ENCODE data around the gene PDIA6. TPM values are rescaled to one million over a fixed set of nuclear protein-coding genes. Genes with fewer than 3 reads are reported as not detected.

The PDIA6 gene
- total RNA-seq, 4 donors from 2014 or later: 63.7 to 91.1 (median 77.9) TPM

GRCh38 chr2:10798783-10799182 lies 13.8 kb downstream of the PDIA6 start:
- DNase-seq: no peak
- H3K4me3 ChIP-seq: no peak overlapping the region
- peaks cover 0 to 58% (median 0%) of the 10 kb centered on the region in 3 donors for H3K36me3 ChIP-seq
- no peak for TF ChIP-seq POLR2A (IDR thresholded peaks at IDR 0.05)
- no peak for TF ChIP-seq CTCF (IDR thresholded peaks at IDR 0.05)
- H3K27me3 ChIP-seq: no peaks in the 10 kb centered on the region
- H3K4me1 ChIP-seq: no peaks in the 10 kb centered on the region
- H3K27ac ChIP-seq: no peak overlapping the region
- H3K9me3 ChIP-seq: no peaks in the 10 kb centered on the region

- Histone ChIP-seq H3K4me3 (no peak overlapping the region), H3K36me3 (peaks cover 0 to 70% (median 0%) of the 10 kb centered on the region in 3 donors), H3K4me1 (no peaks in the 10 kb centered on the region), H3K27me3 (no peaks in the 10 kb centered on the region), H3K9me3 (no peaks in the 10 kb centered on the region), H3K27ac (no peak overlapping the region)
- TF ChIP-seq CTCF (IDR thresholded peaks at IDR 0.05) (no peak), POLR2A (IDR thresholded peaks at IDR 0.05) (no peak)
- no peak for DNase-seq
These were observed 15.9 kb downstream of the PDIA6 start for GRCh38 chr2:10796703-10797102.

GRCh38 chr2:10795508-10796046 lies 17.0 kb downstream of the PDIA6 start:
- Histone ChIP-seq H3K4me1 (no peaks in the 10 kb centered on the region), H3K4me3 (no peak overlapping the region), H3K9me3 (no peaks in the 10 kb centered on the region), H3K36me3 (peaks cover 0 to 59% (median 0%) of the 10 kb centered on the region in 3 donors), H3K27me3 (no peaks in the 10 kb centered on the region), H3K27ac (no peak overlapping the region)
- no peak for DNase-seq
- no peak for TF ChIP-seq CTCF (IDR thresholded peaks at IDR 0.05)
- TF ChIP-seq POLR2A (IDR thresholded peaks at IDR 0.05): no peak

GRCh38 chr2:10794876-10795275 lies 17.7 kb downstream of the PDIA6 start:
- Histone ChIP-seq H3K36me3 (peaks cover 0 to 57% (median 0%) of the 10 kb centered on the region in 3 donors), H3K9me3 (no peaks in the 10 kb centered on the region), H3K4me1 (no peaks in the 10 kb centered on the region)

GRCh38 chr2:10793816-10794215 lies 18.8 kb downstream of the PDIA6 start:
- Histone ChIP-seq H3K27ac (no peak overlapping the region), H3K4me1 (no peaks in the 10 kb centered on the region), H3K4me3 (no peak overlapping the region), H3K9me3 (no peaks in the 10 kb centered on the region), H3K36me3 (peaks cover 0 to 64% (median 0%) of the 10 kb centered on the region in 3 donors), H3K27me3 (no peaks in the 10 kb centered on the region)
- no peak for TF ChIP-seq CTCF (IDR thresholded peaks at IDR 0.05)
- no peak for DNase-seq

More at GRCh38 chr2:10794876-10795275, 17.7 kb downstream of the PDIA6 start:
- Histone ChIP-seq H3K27ac (no peak overlapping the region), H3K27me3 (no peaks in the 10 kb centered on the region), H3K4me3 (no peak overlapping the region)
- TF ChIP-seq CTCF (IDR thresholded peaks at IDR 0.05) (no peak), POLR2A (IDR thresholded peaks at IDR 0.05) (no peak)
- DNase-seq: no peak

All from Peyer's patch (tissue), 4 donors.